Fibroblast of lung (primary cell): ENCODE data around the gene CST7. TPM values are rescaled to one million over a fixed set of nuclear protein-coding genes. Genes with fewer than 3 reads are reported as not detected.

ENCODE experiments used
- DNase-seq, 2 donors: peaks; one replicate each; pipeline versions ENCODE4 v3.0.0 to v3.0.0-alpha.2; 2010; ENCODE audit warnings: low read depth in 2 of 2
- H2AFZ ChIP-seq: 2 replicates; pipeline ENCODE4 v1.5.1; 2012; ENCODE audit warnings: low read length, control low read depth, inconsistent platforms
- H3K27ac ChIP-seq: 2 replicates; pipeline ENCODE4 v1.5.1; 2011; ENCODE audit warnings: low read length, control low read depth; ENCODE audit not compliant: insufficient read depth
- H3K27me3 ChIP-seq: 2 replicates; pipeline ENCODE4 v1.5.1; 2011; ENCODE audit warnings: mild to moderate bottlenecking, low read length; ENCODE audit not compliant: control insufficient read depth, insufficient read depth
- H3K36me3 ChIP-seq: 2 replicates; pipeline ENCODE4 v1.5.1; 2011; ENCODE audit warnings: low read length; ENCODE audit not compliant: control insufficient read depth, insufficient read depth
- H3K4me1 ChIP-seq: 2 replicates; pipeline ENCODE4 v1.5.1; 2011; ENCODE audit warnings: low read length; ENCODE audit not compliant: control insufficient read depth, insufficient read depth; ENCODE audit errors: extremely low read depth
- H3K4me2 ChIP-seq: 2 replicates; pipeline ENCODE4 v1.5.1; 2011; ENCODE audit warnings: low read length, control low read depth; ENCODE audit not compliant: insufficient read depth; ENCODE audit errors: extremely low read depth
- H3K4me3 ChIP-seq, 4 experiments: fragments of 200-600 bp in 1 of 4; sonication (generic) in 1 of 4; replicated peaks in 1 of 4; 2 replicates each; pipeline ENCODE4 v1.5.1; 2011 to 2016; ENCODE audit warnings: low read length in 4 of 4, low read depth in 3 of 4, mild to moderate bottlenecking in 3 of 4, control low read depth in 2 of 4, inconsistent platforms in 1 of 4, mixed read lengths in 1 of 4; ENCODE audit not compliant: insufficient read depth in 1 of 4; ENCODE audit errors: control extremely low read depth in 1 of 4
- H3K79me2 ChIP-seq: 2 replicates; pipeline ENCODE4 v1.5.1; 2012; ENCODE audit warnings: mild to moderate bottlenecking, low read length, inconsistent platforms; ENCODE audit not compliant: control insufficient read depth, insufficient read depth
- H3K9ac ChIP-seq: 2 replicates; pipeline ENCODE4 v1.5.1; 2011; ENCODE audit warnings: mild to moderate bottlenecking, low read length, control low read depth; ENCODE audit not compliant: insufficient read depth
- H3K9me3 ChIP-seq: 2 replicates; pipeline ENCODE4 v1.5.1; 2012; ENCODE audit warnings: low read depth, low read length; ENCODE audit not compliant: control insufficient read depth, insufficient read depth
- H4K20me1 ChIP-seq: 2 replicates; pipeline ENCODE4 v1.5.1; 2011; ENCODE audit warnings: low read length; ENCODE audit not compliant: control insufficient read depth, insufficient read depth; ENCODE audit errors: extremely low read depth
- EZH2 ChIP-seq: IDR thresholded peaks from 2 replicates; pipeline ENCODE4 v1.5.1; 2012; ENCODE audit warnings: low read length, control low read depth, mild to moderate bottlenecking; ENCODE audit errors: missing control alignments
- polyA plus RNA-seq, 2 donors: library from polyadenylated mRNA; depleted of rRNA in 1 of 2; stranded (reverse) in 1 of 2; unstranded in 1 of 2; fragments of >200 nt; gene quantifications; 2 replicates each; pipeline ENCODE4 v1.2.1, GENCODE V29; 2011 to 2012; ENCODE audit warnings: missing spikeins in 1 of 2
- total RNA-seq: library from RNA; depleted of rRNA; stranded (reverse); fragments of >200 nt; gene quantifications from 2 replicates; pipeline ENCODE4 v1.2.1, GENCODE V29; 2014
- TF ChIP-seq, protein P1 (sequence below), 2 donors: IDR thresholded peaks in 1 of 2; conservative IDR thresholded peaks in 1 of 2; 1 replicate in 1 of 2; 2 replicates in 1 of 2; pipeline ENCODE4 v1.5.1; 2011 to 2012; ENCODE audit warnings: low read length in 2 of 2, control low read depth in 1 of 2, inconsistent platforms in 1 of 2, low read depth in 1 of 2, mild to moderate bottlenecking in 1 of 2

The CST7 gene
- total and polyA plus RNA-seq, 2 donors (not counting 1 experiment from before 2014, with no cell fraction given): not detected

DNA sequence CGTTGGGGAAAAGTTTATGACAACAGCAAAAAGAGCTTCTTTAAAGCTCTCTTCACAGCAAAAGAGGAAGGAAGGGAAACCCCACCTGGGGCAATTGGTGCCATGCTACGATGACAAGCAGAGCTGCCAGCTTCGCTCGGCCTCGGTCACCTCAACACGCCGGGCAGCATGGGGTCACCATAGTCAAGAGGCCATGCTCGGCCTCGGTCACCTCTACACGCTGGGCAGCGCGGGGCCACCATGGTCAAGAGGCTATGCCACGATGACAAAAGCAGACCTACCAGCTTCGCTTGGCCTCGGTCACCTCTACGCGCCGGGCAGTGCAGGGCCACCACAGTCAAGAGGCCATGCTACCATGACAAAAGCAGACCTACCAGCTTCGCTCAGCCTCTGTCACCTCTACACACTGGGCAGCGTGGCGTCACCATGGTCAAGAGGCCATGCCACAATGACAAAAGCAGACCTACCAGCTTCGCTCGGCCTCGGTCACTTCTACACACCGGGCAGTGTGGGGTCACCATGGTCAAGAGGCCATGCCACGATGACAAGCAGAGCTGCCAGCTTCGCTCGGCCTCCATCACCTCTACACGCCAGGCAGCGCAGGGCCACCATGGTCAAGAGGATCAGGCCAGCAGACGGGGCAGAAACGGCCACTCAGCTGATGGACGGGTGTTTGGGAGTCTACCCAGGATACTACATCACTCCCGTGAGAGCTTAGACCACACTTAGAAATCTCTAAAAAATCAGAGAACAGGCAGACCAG lies 31.4 kb downstream of the CST7 start:
- Histone ChIP-seq H3K4me3 (no peak overlapping the region), H3K79me2 (no peaks in the 10 kb centered on the region), H3K9me3 (no peaks in the 10 kb centered on the region), H3K4me2 (no peak overlapping the region), H3K36me3 (peaks cover 3% of the 10 kb centered on the region), H2AFZ (no peak overlapping the region), H3K27ac (no peak overlapping the region), H3K9ac (no peak overlapping the region), H3K27me3 (no peaks in the 10 kb centered on the region), H3K4me1 (no peaks in the 10 kb centered on the region), H4K20me1 (no peaks in the 10 kb centered on the region)
- TF ChIP-seq, protein P1, sequence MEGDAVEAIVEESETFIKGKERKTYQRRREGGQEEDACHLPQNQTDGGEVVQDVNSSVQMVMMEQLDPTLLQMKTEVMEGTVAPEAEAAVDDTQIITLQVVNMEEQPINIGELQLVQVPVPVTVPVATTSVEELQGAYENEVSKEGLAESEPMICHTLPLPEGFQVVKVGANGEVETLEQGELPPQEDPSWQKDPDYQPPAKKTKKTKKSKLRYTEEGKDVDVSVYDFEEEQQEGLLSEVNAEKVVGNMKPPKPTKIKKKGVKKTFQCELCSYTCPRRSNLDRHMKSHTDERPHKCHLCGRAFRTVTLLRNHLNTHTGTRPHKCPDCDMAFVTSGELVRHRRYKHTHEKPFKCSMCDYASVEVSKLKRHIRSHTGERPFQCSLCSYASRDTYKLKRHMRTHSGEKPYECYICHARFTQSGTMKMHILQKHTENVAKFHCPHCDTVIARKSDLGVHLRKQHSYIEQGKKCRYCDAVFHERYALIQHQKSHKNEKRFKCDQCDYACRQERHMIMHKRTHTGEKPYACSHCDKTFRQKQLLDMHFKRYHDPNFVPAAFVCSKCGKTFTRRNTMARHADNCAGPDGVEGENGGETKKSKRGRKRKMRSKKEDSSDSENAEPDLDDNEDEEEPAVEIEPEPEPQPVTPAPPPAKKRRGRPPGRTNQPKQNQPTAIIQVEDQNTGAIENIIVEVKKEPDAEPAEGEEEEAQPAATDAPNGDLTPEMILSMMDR (conservative IDR thresholded peaks at IDR 0.05 in 1 of 2, IDR thresholded peaks at IDR 0.05 in 1 of 2; ENCODE audit: low read depth in 1 of 2, low read length in 2 of 2): no peak
- TF ChIP-seq EZH2: no peak
- no peak for DNase-seq

DNA sequence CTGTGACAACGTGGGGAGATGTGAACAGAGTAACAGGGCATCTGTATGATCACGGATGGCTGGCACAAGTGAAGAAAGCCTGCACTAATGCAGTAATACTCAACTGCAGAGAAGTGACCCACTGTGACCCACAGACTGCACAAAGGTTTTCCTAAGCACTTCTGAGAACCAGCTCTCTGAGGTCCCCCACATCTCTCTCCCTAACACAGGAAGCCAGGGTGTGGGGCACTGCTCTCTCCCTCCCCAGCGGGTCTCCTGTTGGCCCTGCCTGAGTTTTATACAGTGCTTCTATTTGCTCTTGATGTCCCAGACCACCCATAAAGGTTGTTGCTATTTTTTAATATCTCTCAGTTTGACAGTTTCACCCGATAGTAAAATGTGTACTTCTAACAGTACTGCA lies 32.2 kb downstream of the CST7 start:
- Histone ChIP-seq H3K4me2 (no peak overlapping the region), H3K4me3 (no peak overlapping the region), H3K27me3 (no peaks in the 10 kb centered on the region), H3K9ac (no peak overlapping the region), H3K36me3 (peaks cover 3% of the 10 kb centered on the region), H3K9me3 (no peaks in the 10 kb centered on the region), H4K20me1 (no peaks in the 10 kb centered on the region), H3K79me2 (no peaks in the 10 kb centered on the region), H3K4me1 (no peaks in the 10 kb centered on the region), H2AFZ (no peak overlapping the region), H3K27ac (no peak overlapping the region)
- DNase-seq: no peak
- TF ChIP-seq EZH2: no peak
- TF ChIP-seq, protein P1 (conservative IDR thresholded peaks at IDR 0.05 in 1 of 2, IDR thresholded peaks at IDR 0.05 in 1 of 2; ENCODE audit: low read depth in 1 of 2, low read length in 2 of 2): no peak

DNA sequence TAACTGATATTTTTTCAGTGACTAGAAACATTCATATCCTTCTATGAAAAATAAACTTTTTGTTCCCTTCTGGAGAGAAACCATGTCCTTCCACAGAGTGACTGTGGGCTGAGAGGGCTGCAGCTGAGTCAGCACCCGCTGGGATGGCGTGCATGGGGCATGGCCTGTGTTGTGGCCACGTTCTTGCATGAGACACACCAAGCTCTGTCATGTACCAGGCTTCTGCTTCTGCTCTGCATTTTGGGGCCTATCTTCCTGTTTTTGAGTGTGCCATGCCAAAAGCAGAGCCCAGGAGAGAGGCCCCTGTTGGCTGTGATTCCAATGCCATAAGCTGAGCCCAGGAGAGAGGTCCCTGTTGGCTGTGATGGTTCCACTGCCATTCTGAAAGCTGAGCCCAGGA lies 32.7 kb downstream of the CST7 start:
- Histone ChIP-seq H3K27me3 (no peaks in the 10 kb centered on the region), H3K4me2 (no peak overlapping the region), H3K27ac (no peak overlapping the region), H3K4me1 (no peaks in the 10 kb centered on the region), H2AFZ (no peak overlapping the region), H3K4me3 (no peak overlapping the region), H3K9me3 (no peaks in the 10 kb centered on the region), H3K36me3 (peaks cover 3% of the 10 kb centered on the region), H3K79me2 (no peaks in the 10 kb centered on the region), H3K9ac (no peak overlapping the region), H4K20me1 (no peaks in the 10 kb centered on the region)
- TF ChIP-seq, protein P1 (conservative IDR thresholded peaks at IDR 0.05 in 1 of 2, IDR thresholded peaks at IDR 0.05 in 1 of 2; ENCODE audit: low read depth in 1 of 2, low read length in 2 of 2): no peak
- no peak for TF ChIP-seq EZH2
- no peak for DNase-seq
